Measurements from ENCODE around the gene LYRM4.

DNA sequence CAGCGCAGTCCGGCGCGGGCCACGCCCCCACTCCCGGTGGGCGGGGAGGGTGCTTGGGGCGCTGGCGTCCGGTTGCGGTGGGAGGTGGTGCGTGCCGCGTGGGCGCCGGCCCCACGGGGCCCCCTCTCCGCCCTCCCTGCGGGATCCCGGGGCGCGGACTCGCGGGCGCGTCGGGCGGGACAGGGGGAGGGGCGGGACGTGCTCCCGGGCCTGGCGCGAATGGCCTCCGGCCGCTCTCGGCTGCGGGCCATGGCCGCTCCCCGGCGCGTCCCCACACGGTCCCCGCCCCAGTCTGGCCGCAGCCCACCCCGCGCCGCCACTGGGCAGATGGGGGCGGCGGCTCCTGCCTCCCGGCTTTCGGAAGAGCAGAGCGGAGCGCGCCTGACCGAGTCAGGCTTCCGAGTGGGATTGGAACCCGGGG lies 176.4 kb downstream of the LYRM4 start:
- TF ChIP-seq CEBPB (IDR thresholded peaks at IDR 0.05) (no peak), MYC (IDR thresholded peaks at IDR 0.05; ENCODE audit: borderline replicate concordance, low read length) (no peak), EP300 (IDR thresholded peaks at IDR 0.05) (no peak), JUN (IDR thresholded peaks at IDR 0.05) (no peak), POLR2A (IDR thresholded peaks at IDR 0.05; ENCODE audit: low read length) (no peak; the same call in 1 of the 2 replicates)
- TF ChIP-seq, protein P1, sequence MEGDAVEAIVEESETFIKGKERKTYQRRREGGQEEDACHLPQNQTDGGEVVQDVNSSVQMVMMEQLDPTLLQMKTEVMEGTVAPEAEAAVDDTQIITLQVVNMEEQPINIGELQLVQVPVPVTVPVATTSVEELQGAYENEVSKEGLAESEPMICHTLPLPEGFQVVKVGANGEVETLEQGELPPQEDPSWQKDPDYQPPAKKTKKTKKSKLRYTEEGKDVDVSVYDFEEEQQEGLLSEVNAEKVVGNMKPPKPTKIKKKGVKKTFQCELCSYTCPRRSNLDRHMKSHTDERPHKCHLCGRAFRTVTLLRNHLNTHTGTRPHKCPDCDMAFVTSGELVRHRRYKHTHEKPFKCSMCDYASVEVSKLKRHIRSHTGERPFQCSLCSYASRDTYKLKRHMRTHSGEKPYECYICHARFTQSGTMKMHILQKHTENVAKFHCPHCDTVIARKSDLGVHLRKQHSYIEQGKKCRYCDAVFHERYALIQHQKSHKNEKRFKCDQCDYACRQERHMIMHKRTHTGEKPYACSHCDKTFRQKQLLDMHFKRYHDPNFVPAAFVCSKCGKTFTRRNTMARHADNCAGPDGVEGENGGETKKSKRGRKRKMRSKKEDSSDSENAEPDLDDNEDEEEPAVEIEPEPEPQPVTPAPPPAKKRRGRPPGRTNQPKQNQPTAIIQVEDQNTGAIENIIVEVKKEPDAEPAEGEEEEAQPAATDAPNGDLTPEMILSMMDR (IDR thresholded peaks at IDR 0.05): no peak

Measured in A549 (cell line).